Tibial nerve (tissue), 4 donors: ENCODE data around the gene ZNF775. TPM values are rescaled to one million over a fixed set of nuclear protein-coding genes. Genes with fewer than 3 reads are reported as not detected.

Source experiments
- DNase-seq, 2 donors: peaks; one replicate each; pipeline ENCODE4 v3.0.0-alpha.2; 2019; ENCODE audit warnings: low spot score in 2 of 2
- H3K27ac ChIP-seq, 4 donors: fragments of 200-600 bp; sonication (generic) in 3 of 4; one replicate each; pipeline ENCODE4 v1.5.1; 2017 to 2019; ENCODE audit warnings: mild to moderate bottlenecking in 1 of 4
- H3K27me3 ChIP-seq, 2 donors: fragments of 200-600 bp; sonication (generic) in 1 of 2; one replicate each; pipeline versions ENCODE4 v1.5.1 to v1.6.0; 2017 to 2019
- H3K36me3 ChIP-seq, 3 donors: fragments of 200-600 bp; sonication (generic); one replicate each; pipeline ENCODE4 v1.5.1; 2018 to 2019
- H3K4me1 ChIP-seq, 4 donors: fragments of 200-600 bp; sonication (generic) in 3 of 4; one replicate each; pipeline ENCODE4 v1.5.1; 2017 to 2019
- H3K4me3 ChIP-seq, 4 donors: fragments of 200-600 bp; sonication (generic) in 3 of 4; one replicate each; pipeline ENCODE4 v1.5.1; 2017 to 2019; ENCODE audit warnings: mild to moderate bottlenecking in 1 of 4, moderate library complexity in 1 of 4
- H3K9me3 ChIP-seq, 4 donors: fragments of 200-600 bp; sonication (generic) in 3 of 4; one replicate each; pipeline ENCODE4 v1.5.1; 2017 to 2019
- EP300 ChIP-seq, 2 donors: sonication (generic); formaldehyde crosslinking; IDR thresholded peaks; one replicate each; pipeline ENCODE4 v1.6.1; 2017; ENCODE audit warnings: antibody characterized with exemption in 2 of 2, mild to moderate bottlenecking in 1 of 2
- POLR2A ChIP-seq, 2 donors: fragments of 450-650 bp; IDR thresholded peaks; one replicate each; pipeline ENCODE4 v1.6.1; 2017; ENCODE audit warnings: antibody characterized with exemption in 2 of 2, mild to moderate bottlenecking in 2 of 2, moderate library complexity in 2 of 2
- WGBS, 2 donors: methylation state at CpG; one replicate each; pipeline ENCODE4 v1.1.5; 2018; 5-methylcytosine and 5-hydroxymethylcytosine counted together
- total RNA-seq, 4 donors: library from RNA; depleted of rRNA; stranded (reverse); fragments of >200 nt; gene quantifications; one replicate each; pipeline ENCODE4 v1.1.0, GENCODE V29; 2016
- TF ChIP-seq, protein P1 (sequence below), 5 experiments: fragments of 200-600 bp in 3 of 5; fragments of 450-650 bp in 2 of 5; sonication (generic) in 3 of 5; IDR thresholded peaks; one replicate each; pipeline ENCODE4 v1.5.1; 2016 to 2019; ENCODE audit warnings: antibody characterized with exemption in 5 of 5, mild to moderate bottlenecking in 3 of 5, moderate library complexity in 2 of 5

The ZNF775 gene
- total RNA-seq, 4 donors from 2014 or later: 5.9 to 14.3 (median 11.6) TPM

- peaks cover 0 to 60% (median 24%) of the 10 kb centered on the region in 4 donors for H3K4me1 ChIP-seq
- no peak for DNase-seq
- 82 to 84% methylated on average over 32 to 39 of the region's 48 CpGs for WGBS, 2 donors
- no peak overlapping the region for H3K4me3 ChIP-seq
- TF ChIP-seq, protein P1, sequence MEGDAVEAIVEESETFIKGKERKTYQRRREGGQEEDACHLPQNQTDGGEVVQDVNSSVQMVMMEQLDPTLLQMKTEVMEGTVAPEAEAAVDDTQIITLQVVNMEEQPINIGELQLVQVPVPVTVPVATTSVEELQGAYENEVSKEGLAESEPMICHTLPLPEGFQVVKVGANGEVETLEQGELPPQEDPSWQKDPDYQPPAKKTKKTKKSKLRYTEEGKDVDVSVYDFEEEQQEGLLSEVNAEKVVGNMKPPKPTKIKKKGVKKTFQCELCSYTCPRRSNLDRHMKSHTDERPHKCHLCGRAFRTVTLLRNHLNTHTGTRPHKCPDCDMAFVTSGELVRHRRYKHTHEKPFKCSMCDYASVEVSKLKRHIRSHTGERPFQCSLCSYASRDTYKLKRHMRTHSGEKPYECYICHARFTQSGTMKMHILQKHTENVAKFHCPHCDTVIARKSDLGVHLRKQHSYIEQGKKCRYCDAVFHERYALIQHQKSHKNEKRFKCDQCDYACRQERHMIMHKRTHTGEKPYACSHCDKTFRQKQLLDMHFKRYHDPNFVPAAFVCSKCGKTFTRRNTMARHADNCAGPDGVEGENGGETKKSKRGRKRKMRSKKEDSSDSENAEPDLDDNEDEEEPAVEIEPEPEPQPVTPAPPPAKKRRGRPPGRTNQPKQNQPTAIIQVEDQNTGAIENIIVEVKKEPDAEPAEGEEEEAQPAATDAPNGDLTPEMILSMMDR (IDR thresholded peaks at IDR 0.05): no peak
- no peak for TF ChIP-seq EP300 (IDR thresholded peaks at IDR 0.05)
- TF ChIP-seq POLR2A (IDR thresholded peaks at IDR 0.05): no peak
- H3K36me3 ChIP-seq: peaks cover 0 to 57% (median 0%) of the 10 kb centered on the region in 3 donors
- no peaks in the 10 kb centered on the region for H3K27me3 ChIP-seq
- peak overlapping the region in 2 of 4 donors; percentile 59 to 98 for H3K27ac ChIP-seq
- no peaks in the 10 kb centered on the region for H3K9me3 ChIP-seq
These were observed 7.8 kb upstream of the ZNF775 start for GRCh38 chr7:150371131-150371995.

- peaks cover 0 to 66% (median 24%) of the 10 kb centered on the region in 4 donors for H3K4me1 ChIP-seq
- H3K27me3 ChIP-seq: no peaks in the 10 kb centered on the region
- WGBS, 2 donors: 87% methylated on average over 10 of the region's 30 CpGs; no CpG with 5 or more reads in 1 of the 2 donors
- no peak overlapping the region for H3K27ac ChIP-seq
- no peaks in the 10 kb centered on the region for H3K9me3 ChIP-seq
- TF ChIP-seq, protein P1 (IDR thresholded peaks at IDR 0.05): no peak
- TF ChIP-seq POLR2A (IDR thresholded peaks at IDR 0.05): no peak
- no peak for TF ChIP-seq EP300 (IDR thresholded peaks at IDR 0.05)
- H3K4me3 ChIP-seq: no peak overlapping the region
- H3K36me3 ChIP-seq: peaks cover 0 to 57% (median 0%) of the 10 kb centered on the region in 3 donors
- DNase-seq: no peak
These were observed 7.2 kb upstream of the ZNF775 start for GRCh38 chr7:150371996-150372270.

DNA sequence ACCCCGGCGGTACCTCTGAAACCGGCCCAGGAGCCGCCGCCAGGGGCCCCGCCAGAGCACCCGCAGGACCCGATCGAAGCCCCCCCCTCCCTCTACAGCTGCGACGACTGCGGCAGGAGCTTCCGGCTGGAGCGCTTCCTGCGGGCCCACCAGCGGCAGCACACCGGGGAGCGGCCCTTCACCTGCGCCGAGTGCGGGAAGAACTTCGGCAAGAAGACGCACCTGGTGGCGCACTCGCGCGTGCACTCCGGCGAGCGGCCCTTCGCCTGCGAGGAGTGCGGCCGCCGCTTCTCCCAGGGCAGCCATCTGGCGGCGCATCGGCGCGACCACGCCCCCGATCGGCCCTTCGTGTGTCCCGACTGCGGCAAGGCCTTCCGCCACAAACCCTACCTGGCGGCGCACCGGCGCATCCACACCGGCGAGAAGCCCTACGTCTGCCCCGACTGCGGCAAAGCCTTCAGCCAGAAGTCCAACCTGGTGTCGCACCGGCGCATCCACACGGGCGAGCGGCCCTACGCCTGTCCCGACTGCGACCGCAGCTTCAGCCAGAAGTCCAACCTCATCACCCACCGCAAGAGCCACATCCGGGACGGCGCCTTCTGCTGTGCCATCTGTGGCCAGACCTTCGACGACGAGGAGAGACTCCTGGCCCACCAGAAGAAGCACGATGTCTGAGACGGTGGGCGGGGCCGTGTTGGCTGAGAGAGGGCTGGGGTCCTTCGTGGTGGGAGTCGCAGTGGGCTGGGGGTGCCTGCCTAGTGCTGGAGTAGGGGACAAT lies 6.7 kb upstream of the ZNF775 start:
- H3K4me1 ChIP-seq: peaks cover 0 to 69% (median 25%) of the 10 kb centered on the region in 4 donors

DNA sequence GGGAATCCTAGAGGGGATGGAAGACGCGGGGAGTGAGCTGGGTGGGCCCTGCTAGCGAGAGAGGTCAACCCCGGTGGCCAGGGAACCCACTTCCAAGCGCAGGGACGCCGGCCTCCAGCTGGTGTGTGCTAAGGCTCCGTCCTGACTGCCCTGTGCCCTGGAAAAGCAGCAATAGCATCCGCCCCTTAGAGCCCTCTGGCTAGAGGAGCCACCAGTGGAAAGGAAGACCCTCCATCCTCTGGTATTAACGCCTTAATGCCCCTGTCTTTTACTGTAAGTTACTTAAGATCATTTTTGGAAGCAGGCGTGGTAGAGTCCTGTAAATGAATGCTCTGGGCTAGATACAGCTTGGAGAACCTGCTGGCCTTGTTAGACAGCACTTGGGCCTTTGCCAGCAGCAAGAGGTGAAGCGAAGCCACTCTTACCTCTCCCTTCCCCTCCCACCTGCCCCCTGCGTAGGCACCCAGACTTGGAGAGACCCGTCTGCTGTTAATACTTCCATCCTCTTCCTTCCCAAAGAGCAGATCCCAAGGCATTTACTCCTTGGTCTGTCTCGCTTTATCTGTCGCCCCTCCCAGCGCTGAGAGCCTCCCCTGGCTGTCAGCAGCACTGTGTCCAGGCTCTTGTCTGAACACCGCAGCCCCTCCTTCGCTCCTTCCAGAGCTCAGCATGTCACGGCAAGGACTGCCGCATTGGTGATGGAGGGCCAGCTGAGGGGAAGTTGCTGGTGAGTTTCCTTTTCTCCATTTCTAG lies 5.9 kb upstream of the ZNF775 start:
- no peaks in the 10 kb centered on the region for H3K27me3 ChIP-seq
- H3K4me3 ChIP-seq: no peak overlapping the region
- H3K36me3 ChIP-seq: peaks cover 0 to 57% (median 0%) of the 10 kb centered on the region in 3 donors
- DNase-seq: no peak
- H3K27ac ChIP-seq: peak overlapping the region in 1 of 4 donors; percentile 24
- H3K9me3 ChIP-seq: no peaks in the 10 kb centered on the region
- peaks cover 0 to 69% (median 23%) of the 10 kb centered on the region in 4 donors for H3K4me1 ChIP-seq
- 80 to 83% methylated on average over 21 of the region's 21 CpGs for WGBS, 2 donors
- no peak for TF ChIP-seq EP300 (IDR thresholded peaks at IDR 0.05)
- TF ChIP-seq POLR2A (IDR thresholded peaks at IDR 0.05): no peak
- TF ChIP-seq, protein P1 (IDR thresholded peaks at IDR 0.05): no peak

More for the DNA sequence above, 6.7 kb upstream of the ZNF775 start:
- peak overlapping the region in 1 of 4 donors; percentile 24 for H3K27ac ChIP-seq
- DNase-seq: no peak
- 85 to 88% methylated on average over 71 to 74 of the region's 79 CpGs for WGBS, 2 donors
- TF ChIP-seq POLR2A (IDR thresholded peaks at IDR 0.05): no peak
- TF ChIP-seq, protein P1 (IDR thresholded peaks at IDR 0.05): no peak
- no peak for TF ChIP-seq EP300 (IDR thresholded peaks at IDR 0.05)
- peaks cover 0 to 57% (median 0%) of the 10 kb centered on the region in 3 donors for H3K36me3 ChIP-seq
- no peaks in the 10 kb centered on the region for H3K9me3 ChIP-seq
- H3K27me3 ChIP-seq: no peaks in the 10 kb centered on the region
- no peak overlapping the region for H3K4me3 ChIP-seq
